ENCODE data around the gene POLK. TPM values are rescaled to one million over a fixed set of nuclear protein-coding genes. Genes with fewer than 3 reads are reported as not detected.
"Not testable (repeated sequence)": the region's sequence is repeated elsewhere in the genome, so short reads cannot be mapped to it uniquely, and the experiment has no call there.

POLK gene
- total and polyA plus RNA-seq, 7 experiments from 2014 or later: 16.7 to 36.6 (median 23.0) TPM

DNA sequence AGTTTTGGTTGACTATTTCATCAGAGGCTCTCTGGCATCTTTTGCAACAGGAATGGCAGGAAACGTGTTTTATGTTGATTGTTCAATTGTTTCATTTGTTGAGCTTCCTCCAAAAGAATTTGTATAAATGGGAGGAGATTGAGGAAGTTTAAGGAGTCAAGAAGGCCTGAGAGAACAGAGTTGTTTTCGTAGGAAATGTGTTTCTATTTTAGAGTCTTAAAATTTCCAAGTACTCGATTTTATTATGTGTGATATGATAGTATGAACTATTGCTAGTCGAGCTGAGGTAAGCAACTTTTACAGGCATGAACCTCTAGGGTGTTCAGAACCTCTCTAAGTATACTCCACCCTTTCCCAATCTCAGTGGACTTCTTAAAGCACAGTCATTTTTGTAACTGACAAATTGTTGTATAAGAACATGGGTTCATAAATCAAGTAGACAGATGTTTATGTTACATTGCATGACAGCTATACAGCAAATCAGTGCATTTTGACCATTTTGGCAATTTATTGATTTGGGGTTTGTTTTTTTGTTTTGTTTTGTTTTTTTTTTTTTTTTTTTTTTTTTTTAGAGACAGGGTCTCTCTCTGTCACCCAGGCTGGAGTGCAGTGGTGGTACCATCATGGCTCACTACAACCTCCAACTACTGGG, 47.4 kb downstream of the POLK start:
- intact Hi-C loops (cut with micrococcal nuclease): no loop called here
- Histone ChIP-seq H3K27ac (ENCODE audit: low read depth, low read length) (no peak overlapping the region), H3K9me3 (ENCODE audit: control insufficient read depth in 2 of 3, low read length in 3 of 3) (no peaks in the 10 kb centered on the region), H3K36me3 (ENCODE audit: control insufficient read depth in 2 of 3, insufficient read depth in 3 of 3, low read length in 3 of 3) (peaks cover 0 to 13% (median 4%) of the 10 kb centered on the region in 3 experiments), H3K4me1 (ENCODE audit: control insufficient read depth in 2 of 2, insufficient read depth in 2 of 2, low read length in 2 of 2) (no peaks in the 10 kb centered on the region), H3K27me3 (ENCODE audit: control insufficient read depth in 2 of 2, insufficient read depth in 2 of 2, low read length in 2 of 2) (no peaks in the 10 kb centered on the region), H3K4me3 (ENCODE audit: low read length) (no peak overlapping the region)
- Mint-ChIP-seq H3K27me3 (no peaks in the 10 kb centered on the region), H3K9me3 (peaks cover 0 to 38% (median 20%) of the 10 kb centered on the region in 11 donors), H3K27ac (no peak overlapping the region), H3K36me3 (peaks cover 21 to 81% (median 67%) of the 10 kb centered on the region in 5 donors), H3K4me3 (no peak overlapping the region), H3K4me1 (peaks cover 10 to 30% (median 17%) of the 10 kb centered on the region in 7 donors)
- ChIA-PET CTCF (no interaction called here), POLR2A (interaction anchor here (1.0 kb wide), 1 partner anchor 25 kb away, joined by 3 read pairs; no protein-coding TSS in a partner anchor)
- no peak for DNase-seq
- ATAC-seq: no peak

DNA sequence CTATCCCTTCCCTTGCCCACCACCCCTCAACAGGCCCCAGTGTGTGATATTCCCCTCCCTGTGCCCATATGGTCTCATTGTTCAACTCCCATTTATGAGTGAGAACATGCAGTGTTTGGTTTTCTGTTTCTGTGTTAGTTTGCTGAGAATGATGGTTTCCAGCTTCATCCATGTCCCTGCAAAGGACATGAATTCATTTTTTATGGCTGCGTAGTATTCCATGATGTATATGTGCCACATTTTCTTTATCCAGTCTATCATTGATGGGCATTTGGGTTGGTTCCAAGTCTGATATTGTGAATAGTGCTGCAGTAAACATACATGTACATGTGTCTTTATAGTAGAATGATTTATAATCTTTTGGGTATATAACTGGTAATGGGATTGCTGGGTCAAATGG, 49.0 kb downstream of the POLK start:
- H3K9me3 ChIP-seq (ENCODE audit: control insufficient read depth in 2 of 3, low read length in 3 of 3); intact Hi-C loops (cut with micrococcal nuclease); H3K27ac Mint-ChIP-seq; DNase-seq; H3K27me3 ChIP-seq (ENCODE audit: control insufficient read depth in 2 of 2, insufficient read depth in 2 of 2, low read length in 2 of 2); H3K27me3 Mint-ChIP-seq; CTCF ChIA-PET; H3K27ac ChIP-seq (ENCODE audit: low read depth, low read length); POLR2A ChIA-PET; H3K4me3 Mint-ChIP-seq; ATAC-seq; H3K4me1 ChIP-seq (ENCODE audit: control insufficient read depth in 2 of 2, insufficient read depth in 2 of 2, low read length in 2 of 2); H3K4me3 ChIP-seq (ENCODE audit: low read length); H3K36me3 ChIP-seq (ENCODE audit: control insufficient read depth in 2 of 3, insufficient read depth in 3 of 3, low read length in 3 of 3): not testable (repeated sequence)
- peaks cover 27 to 79% (median 70%) of the 10 kb centered on the region in 5 donors for H3K36me3 Mint-ChIP-seq
- H3K9me3 Mint-ChIP-seq: peaks cover 0 to 45% (median 26%) of the 10 kb centered on the region in 11 donors
- H3K4me1 Mint-ChIP-seq: peaks cover 11 to 42% (median 21%) of the 10 kb centered on the region in 7 donors

DNA sequence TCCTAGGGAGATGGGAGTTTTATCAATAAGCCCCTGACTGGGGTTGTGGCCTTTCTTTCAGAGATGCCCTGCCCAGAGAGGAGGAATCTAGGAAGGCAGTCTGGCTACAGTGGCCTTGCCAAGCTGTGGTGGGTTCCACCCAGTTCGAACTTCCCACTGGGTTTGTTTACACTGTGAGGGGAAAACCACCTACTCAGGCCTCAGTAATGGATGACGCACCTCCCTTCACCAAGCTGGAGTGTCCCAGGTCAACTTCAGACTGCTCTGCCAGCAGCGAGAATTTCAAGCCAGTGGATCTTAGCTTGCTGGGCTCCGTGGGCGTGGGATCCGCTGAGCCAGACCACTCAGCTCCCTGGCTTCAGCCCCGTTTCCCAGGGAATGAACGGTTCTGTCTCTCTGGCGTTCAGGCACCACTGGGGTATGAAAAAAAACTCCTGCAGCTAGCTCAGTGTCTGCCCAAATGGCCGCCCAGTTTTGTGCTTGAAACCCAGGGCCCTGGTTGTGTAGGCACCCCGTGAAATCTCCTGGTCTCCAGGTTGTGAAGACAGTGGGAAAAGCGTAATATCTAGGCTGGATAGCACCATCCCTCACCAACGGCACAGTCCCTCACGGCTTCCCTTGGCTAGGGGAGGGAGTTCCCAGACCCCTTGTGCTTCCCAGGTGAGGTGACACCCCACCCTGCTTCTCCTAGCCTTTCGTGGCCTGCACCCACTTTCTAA, 54.5 kb downstream of the POLK start:
- H3K27me3 Mint-ChIP-seq; POLR2A ChIA-PET; CTCF ChIA-PET; H3K4me1 ChIP-seq (ENCODE audit: control insufficient read depth in 2 of 2, insufficient read depth in 2 of 2, low read length in 2 of 2); ATAC-seq; H3K27ac ChIP-seq (ENCODE audit: low read depth, low read length); H3K4me3 ChIP-seq (ENCODE audit: low read length); H3K9me3 ChIP-seq (ENCODE audit: control insufficient read depth in 2 of 3, low read length in 3 of 3); H3K36me3 ChIP-seq (ENCODE audit: control insufficient read depth in 2 of 3, insufficient read depth in 3 of 3, low read length in 3 of 3); H3K27me3 ChIP-seq (ENCODE audit: control insufficient read depth in 2 of 2, insufficient read depth in 2 of 2, low read length in 2 of 2): not testable (repeated sequence)
- Mint-ChIP-seq H3K4me1 (peaks cover 9 to 45% (median 29%) of the 10 kb centered on the region in 7 donors), H3K27ac (peak overlapping the region in 2 of 9 donors; percentile 57 to 90), H3K9me3 (peaks cover 0 to 33% (median 24%) of the 10 kb centered on the region in 11 donors), H3K4me3 (peak overlapping the region in 2 of 10 donors; percentile 22 to 76), H3K36me3 (peaks cover 19 to 69% (median 56%) of the 10 kb centered on the region in 5 donors)
- DNase-seq: peak in 1 of 9 donors; percentile 27
- intact Hi-C loops (cut with micrococcal nuclease): loop anchor here (5.0 kb wide), 2 partner anchors 54 to 101 kb away; partner anchors contain the start of genes CERT1 (in 1 of the 2) and POLK (in 1 of the 2)

DNA sequence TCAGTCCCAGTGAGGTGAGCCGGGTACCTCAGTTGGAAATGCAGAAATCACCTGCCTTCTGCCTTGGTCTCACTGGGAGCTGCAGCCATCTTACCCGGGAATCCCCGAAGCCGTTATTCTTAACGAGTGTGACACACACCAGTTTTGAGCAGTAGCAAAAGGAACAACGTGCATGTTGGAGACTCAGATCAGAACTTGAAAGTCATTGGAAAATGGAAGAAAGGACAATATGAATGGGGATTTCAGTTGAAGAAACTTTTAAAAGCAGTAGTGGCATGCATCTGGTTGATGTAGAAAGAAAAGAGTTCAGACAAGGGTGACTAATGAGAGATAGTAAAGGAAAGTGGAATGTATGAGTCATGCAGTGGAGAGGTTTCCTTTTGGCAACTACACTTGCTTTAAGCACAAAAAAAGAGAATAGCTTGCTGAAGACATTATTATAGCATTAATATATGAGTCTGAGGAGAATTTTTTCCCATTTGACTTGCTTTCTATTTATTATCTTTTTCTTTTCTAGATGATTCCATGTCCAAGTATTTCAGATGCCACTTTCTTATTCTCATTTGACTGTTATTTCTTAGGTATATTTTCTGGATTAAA, 55.1 kb downstream of the POLK start:
- Histone ChIP-seq H3K4me1 (ENCODE audit: control insufficient read depth in 2 of 2, insufficient read depth in 2 of 2, low read length in 2 of 2) (peaks cover 0 to 5% of the 10 kb centered on the region in 2 donors), H3K27me3 (ENCODE audit: control insufficient read depth in 2 of 2, insufficient read depth in 2 of 2, low read length in 2 of 2) (no peaks in the 10 kb centered on the region), H3K9me3 (ENCODE audit: control insufficient read depth in 2 of 3, low read length in 3 of 3) (no peaks in the 10 kb centered on the region), H3K27ac (ENCODE audit: low read depth, low read length) (no peak overlapping the region), H3K4me3 (ENCODE audit: low read length) (no peak overlapping the region), H3K36me3 (ENCODE audit: control insufficient read depth in 2 of 3, insufficient read depth in 3 of 3, low read length in 3 of 3) (peaks cover 0 to 12% (median 5%) of the 10 kb centered on the region in 3 experiments)
- intact Hi-C loops (cut with micrococcal nuclease): loop anchor here (1.0 to 5.0 kb wide), 3 partner anchors 55 to 100 kb away; partner anchors contain the start of genes CERT1 (in 2 of the 2) and POLK (in 2 of the 2)
- H3K27ac Mint-ChIP-seq: peak overlapping the region in 3 of 9 donors; percentile 57 to 90 (median 57)
- H3K36me3 Mint-ChIP-seq: peaks cover 19 to 68% (median 51%) of the 10 kb centered on the region in 5 donors
- no peaks in the 10 kb centered on the region for H3K27me3 Mint-ChIP-seq
- H3K9me3 Mint-ChIP-seq: peaks cover 0 to 30% (median 21%) of the 10 kb centered on the region in 11 donors
- H3K4me1 Mint-ChIP-seq: peaks cover 6 to 42% (median 25%) of the 10 kb centered on the region in 7 donors
- CTCF ChIA-PET: no interaction called here
- ATAC-seq (peak; percentile 84), DNase-seq (peak in 1 of 9 donors; percentile 66)
- POLR2A ChIA-PET: no interaction called here
- peak overlapping the region in 3 of 10 donors; percentile 4 to 76 (median 22) for H3K4me3 Mint-ChIP-seq

DNA sequence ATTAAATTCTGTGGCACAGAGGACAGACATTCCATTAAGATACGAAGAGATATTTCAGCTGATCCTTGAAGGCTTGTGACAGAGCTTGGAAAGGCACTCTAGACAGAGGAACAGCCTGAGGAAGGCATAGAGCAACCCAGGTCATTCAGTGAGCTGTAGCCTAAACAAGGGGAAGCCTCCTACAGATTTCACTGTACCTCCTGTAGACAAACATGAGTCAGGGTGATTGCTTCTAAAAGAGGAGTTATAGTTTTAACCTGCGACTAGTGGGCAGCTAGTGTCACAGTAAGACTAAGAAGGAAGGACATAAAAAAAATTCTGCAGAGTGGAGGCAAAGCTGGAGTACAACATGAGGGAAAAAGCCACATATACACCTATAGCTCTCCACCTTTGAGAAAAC, 56.0 kb downstream of the POLK start:
- Histone ChIP-seq H3K4me3 (ENCODE audit: low read length) (no peak overlapping the region), H3K27ac (ENCODE audit: low read depth, low read length) (no peak overlapping the region), H3K27me3 (ENCODE audit: control insufficient read depth in 2 of 2, insufficient read depth in 2 of 2, low read length in 2 of 2) (no peaks in the 10 kb centered on the region), H3K9me3 (ENCODE audit: control insufficient read depth in 2 of 3, low read length in 3 of 3) (no peaks in the 10 kb centered on the region), H3K4me1 (ENCODE audit: control insufficient read depth in 2 of 2, insufficient read depth in 2 of 2, low read length in 2 of 2) (peaks cover 0 to 5% of the 10 kb centered on the region in 2 donors), H3K36me3 (ENCODE audit: control insufficient read depth in 2 of 3, insufficient read depth in 3 of 3, low read length in 3 of 3) (peaks cover 0 to 12% (median 5%) of the 10 kb centered on the region in 3 experiments)
- Mint-ChIP-seq H3K27me3 (no peaks in the 10 kb centered on the region), H3K27ac (peak overlapping the region in 1 of 9 donors; percentile 56), H3K4me1 (peaks cover 0 to 37% (median 24%) of the 10 kb centered on the region in 7 donors), H3K4me3 (peak overlapping the region in 1 of 10 donors; percentile 34), H3K9me3 (peaks cover 0 to 22% (median 16%) of the 10 kb centered on the region in 11 donors), H3K36me3 (peaks cover 15 to 64% (median 46%) of the 10 kb centered on the region in 5 donors)
- intact Hi-C loops (cut with micrococcal nuclease): loop anchor here (1.0 to 5.0 kb wide), 3 partner anchors 55 to 100 kb away; partner anchors contain the start of genes CERT1 (in 2 of the 2) and POLK (in 2 of the 2)
- ChIA-PET POLR2A (no interaction called here), CTCF (no interaction called here)
- DNase-seq (peak in 1 of 9 donors; percentile 28), ATAC-seq (no peak)

DNA sequence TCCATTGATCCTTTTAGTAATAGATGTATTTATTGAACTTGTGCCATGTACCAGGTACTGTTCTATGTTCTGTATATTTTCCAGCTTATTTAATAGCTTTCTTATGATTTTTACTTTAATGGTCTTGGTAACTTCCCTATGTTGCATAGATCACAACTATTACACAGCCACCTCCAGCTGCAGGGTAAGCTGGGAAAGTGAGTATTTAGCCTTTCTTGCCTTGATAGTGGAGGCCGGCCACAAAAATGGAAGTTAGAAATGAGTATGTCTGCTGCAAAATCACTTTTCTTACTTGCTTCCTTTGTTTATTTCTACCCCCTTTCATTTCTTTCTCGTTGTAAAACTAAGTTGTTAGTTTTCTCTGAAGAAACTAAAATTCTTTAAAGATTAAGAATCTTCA, 56.5 kb downstream of the POLK start:
- Mint-ChIP-seq H3K36me3 (peaks cover 12 to 59% (median 43%) of the 10 kb centered on the region in 5 donors), H3K27me3 (no peaks in the 10 kb centered on the region), H3K27ac (no peak overlapping the region), H3K4me3 (no peak overlapping the region), H3K4me1 (peaks cover 0 to 37% (median 24%) of the 10 kb centered on the region in 7 donors), H3K9me3 (peaks cover 0 to 17% (median 14%) of the 10 kb centered on the region in 11 donors)
- intact Hi-C loops (cut with micrococcal nuclease): loop anchor here (5.0 kb wide), 2 partner anchors 56 to 99 kb away; partner anchors contain the start of genes CERT1 (in 1 of the 2) and POLK (in 1 of the 2)
- no peak overlapping the region for H3K27ac ChIP-seq (ENCODE audit: low read depth, low read length)
- H3K27me3 ChIP-seq (ENCODE audit: control insufficient read depth in 2 of 2, insufficient read depth in 2 of 2, low read length in 2 of 2): no peaks in the 10 kb centered on the region
- peaks cover 0 to 5% of the 10 kb centered on the region in 2 donors for H3K4me1 ChIP-seq (ENCODE audit: control insufficient read depth in 2 of 2, insufficient read depth in 2 of 2, low read length in 2 of 2)
- ChIA-PET POLR2A (no interaction called here), CTCF (no interaction called here)
- peaks cover 0 to 12% (median 5%) of the 10 kb centered on the region in 3 experiments for H3K36me3 ChIP-seq (ENCODE audit: control insufficient read depth in 2 of 3, insufficient read depth in 3 of 3, low read length in 3 of 3)
- ATAC-seq: no peak
- H3K4me3 ChIP-seq (ENCODE audit: low read length): no peak overlapping the region
- no peak for DNase-seq
- no peaks in the 10 kb centered on the region for H3K9me3 ChIP-seq (ENCODE audit: control insufficient read depth in 2 of 3, low read length in 3 of 3)

Data from naive thymus-derived CD4-positive, alpha-beta T cell (primary cell).